Small intestine (tissue), 7 donors: ENCODE data around the gene PXK. TPM values are rescaled to one million over a fixed set of nuclear protein-coding genes. Genes with fewer than 3 reads are reported as not detected.
A peak's percentile ranks its signal among the peaks of the same experiment; 100 is the strongest.

Experiments
- DNase-seq, 2 donors: peaks; one replicate each; pipeline versions ENCODE4 v3.0.0 to v3.0.0-alpha.2; 2013
- FAIRE-seq: peaks from 2 replicates; lab custom pipeline; 2012; peaks lifted over from hg19 to GRCh38; lab: Jason Lieb, UNC
- H3K27ac ChIP-seq, 3 donors: one replicate each; pipeline ENCODE4 v1.5.1; 2013; ENCODE audit warnings: low read length in 2 of 3, mild to moderate bottlenecking in 2 of 3, control low read depth in 1 of 3, inconsistent platforms in 1 of 3, low read depth in 1 of 3, moderate library complexity in 1 of 3
- H3K27me3 ChIP-seq, 3 donors: one replicate each; pipeline ENCODE4 v1.6.1; 2013; ENCODE audit warnings: low read length in 3 of 3, inconsistent platforms in 1 of 3; ENCODE audit not compliant: control insufficient read depth in 3 of 3, insufficient read depth in 3 of 3
- H3K36me3 ChIP-seq, 3 donors: one replicate each; pipeline ENCODE4 v1.6.1; 2013; ENCODE audit warnings: low read length in 3 of 3, inconsistent platforms in 1 of 3, low read depth in 1 of 3, mild to moderate bottlenecking in 1 of 3, moderate library complexity in 1 of 3; ENCODE audit not compliant: control insufficient read depth in 3 of 3, insufficient read depth in 2 of 3
- H3K4me1 ChIP-seq, 3 donors: one replicate each; pipeline ENCODE4 v1.6.1; 2013; ENCODE audit warnings: low read length in 2 of 3, inconsistent platforms in 1 of 3, low read depth in 1 of 3, mild to moderate bottlenecking in 1 of 3, moderate library complexity in 1 of 3; ENCODE audit not compliant: control insufficient read depth in 3 of 3, insufficient read depth in 2 of 3
- H3K4me3 ChIP-seq, 3 donors: one replicate each; pipeline ENCODE4 v1.5.1; 2013; ENCODE audit warnings: low read length in 3 of 3, control low read depth in 1 of 3, inconsistent platforms in 1 of 3, low read depth in 1 of 3, mild to moderate bottlenecking in 1 of 3, moderate library complexity in 1 of 3
- H3K9me3 ChIP-seq, 2 donors: one replicate each; pipeline ENCODE4 v1.6.1; 2013; ENCODE audit warnings: low read depth in 1 of 2, low read length in 1 of 2; ENCODE audit not compliant: control insufficient read depth in 2 of 2, insufficient read depth in 1 of 2
- whole genome bisulfite sequencing, 3 donors: extraction: QIAGEN DNeasy Blood & Tissue Kit; methylation state at CpG; one replicate each; pipeline ENCODE4 v1.1.7; 2013; 5-methylcytosine and 5-hydroxymethylcytosine counted together
- polyA plus RNA-seq, 4 donors: library from polyadenylated mRNA; stranded (reverse) in 3 of 4; unstranded in 1 of 4; fragments of 200-250 nt in 3 of 4; fragments of 120-200 nt in 1 of 4; gene quantifications; one replicate each; pipeline versions ENCODE4 v1.2.1 to v1.2.3, GENCODE V29; 2013
- donor health status: healthy with polysubstance abuse.
- donor health status: control.
- donor health status: control.
- donor health status: Bipolar disorder and iron deficiency.
- donor health status: healthy.

The PXK gene
- polyA plus RNA-seq, 4 donors: 5.1 to 14.2 (median 9.2) TPM

DNA sequence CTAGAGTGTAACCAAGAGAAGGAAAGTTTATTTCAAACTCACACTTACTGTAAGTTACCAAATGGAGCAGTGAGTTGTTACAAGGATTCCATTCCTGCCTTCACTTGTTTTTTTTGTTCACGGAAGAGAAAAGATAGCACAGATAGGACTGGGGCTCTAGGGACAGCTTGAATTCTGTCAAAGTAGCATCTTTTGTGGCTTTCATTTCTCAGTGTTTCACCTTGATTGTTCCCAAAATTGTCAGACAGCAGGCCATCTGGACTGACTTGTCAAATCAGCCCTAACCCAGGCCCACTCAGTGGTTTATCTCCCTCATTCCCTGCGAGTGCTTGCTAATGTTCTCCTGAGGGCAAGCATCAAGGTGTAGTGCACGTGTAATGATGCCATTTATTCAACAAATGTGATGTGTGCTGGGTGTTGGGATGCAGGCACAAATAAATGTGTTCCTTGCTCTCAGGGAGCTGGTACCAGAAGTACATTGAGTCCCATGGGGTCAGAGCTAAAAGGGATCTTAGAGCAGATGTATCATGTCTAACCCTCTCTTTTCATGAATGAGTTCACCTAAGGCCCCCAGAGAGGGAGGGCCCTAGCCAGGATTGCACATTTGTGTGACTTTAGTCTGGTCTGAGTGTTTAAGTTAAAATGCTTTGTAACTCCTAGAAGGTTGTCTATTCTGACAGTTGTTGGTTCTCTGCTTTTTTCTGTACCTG, 51.8 kb downstream of the PXK start:
- WGBS, 3 donors: 86 to 87% (median 86%) methylated on average over 3 of the region's 3 CpGs

DNA sequence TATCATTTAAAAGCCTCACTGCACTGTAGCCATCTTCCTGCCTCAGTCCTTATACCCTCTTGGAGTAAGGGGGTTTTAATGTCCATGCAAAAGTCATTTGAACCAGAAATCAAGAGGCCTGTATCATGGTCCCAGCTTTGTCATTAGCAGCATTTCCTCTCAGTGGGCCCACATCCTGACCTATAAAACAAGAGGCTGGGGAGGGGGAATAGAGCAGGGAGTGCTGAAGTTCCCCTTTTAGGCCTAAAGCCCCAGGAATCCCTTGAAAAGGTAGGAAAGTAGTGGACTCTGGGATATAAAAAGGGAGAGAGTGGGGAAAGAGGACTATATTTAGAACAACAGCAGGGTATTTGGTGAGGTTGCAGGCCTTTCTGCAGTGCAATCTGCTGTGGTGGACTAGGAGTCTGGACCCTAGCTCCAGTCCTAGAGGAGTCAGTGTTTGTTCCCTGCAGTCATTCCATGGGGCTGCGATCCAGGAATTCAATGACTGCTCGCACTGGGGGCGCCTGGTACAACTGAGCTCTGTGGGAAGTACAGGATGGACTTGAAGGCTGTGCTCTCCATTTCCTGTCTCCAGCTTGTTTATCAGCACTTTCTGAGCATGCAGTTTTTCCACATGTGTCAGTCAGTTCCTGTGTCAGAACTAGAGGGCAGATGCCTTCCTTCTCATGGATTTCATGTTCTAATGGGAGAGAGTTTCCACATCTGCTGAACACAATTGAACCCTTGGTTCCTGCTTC, 54.1 kb downstream of the PXK start:
- FAIRE-seq (no peak), DNase-seq (peak in 1 of 2 donors; percentile 4)
- WGBS, 3 donors: 61 to 95% (median 82%) methylated on average over 3 of the region's 3 CpGs
- Histone ChIP-seq H3K4me1 (peaks cover 0 to 13% (median 5%) of the 10 kb centered on the region in 3 donors), H3K36me3 (peaks cover 0 to 15% (median 8%) of the 10 kb centered on the region in 3 donors), H3K27me3 (no peaks in the 10 kb centered on the region), H3K9me3 (no peaks in the 10 kb centered on the region), H3K4me3 (no peak overlapping the region), H3K27ac (peak overlapping the region in 2 of 3 donors; percentile 68 to 78)

More for the DNA sequence above, 51.8 kb downstream of the PXK start:
- no peak overlapping the region for H3K27ac ChIP-seq
- peaks cover 0 to 13% (median 5%) of the 10 kb centered on the region in 3 donors for H3K4me1 ChIP-seq
- H3K9me3 ChIP-seq: no peaks in the 10 kb centered on the region
- H3K27me3 ChIP-seq: no peaks in the 10 kb centered on the region
- FAIRE-seq (no peak), DNase-seq (no peak)
- no peak overlapping the region for H3K4me3 ChIP-seq
- peaks cover 0 to 15% (median 4%) of the 10 kb centered on the region in 3 donors for H3K36me3 ChIP-seq

- H3K27ac ChIP-seq: peak overlapping the region in 2 of 3 donors; percentile 68 to 78
- H3K9me3 ChIP-seq: no peaks in the 10 kb centered on the region
- WGBS, 3 donors: 59 to 78% (median 78%) methylated on average over 6 of the region's 6 CpGs
- no peak overlapping the region for H3K4me3 ChIP-seq
- FAIRE-seq (no peak), DNase-seq (no peak)
- no peaks in the 10 kb centered on the region for H3K27me3 ChIP-seq
- H3K4me1 ChIP-seq: peaks cover 0 to 13% (median 5%) of the 10 kb centered on the region in 3 donors
- peaks cover 0 to 15% (median 8%) of the 10 kb centered on the region in 3 donors for H3K36me3 ChIP-seq
Measured at GRCh38 chr3:58387650-58388546, 55.2 kb downstream of the PXK start.

DNA sequence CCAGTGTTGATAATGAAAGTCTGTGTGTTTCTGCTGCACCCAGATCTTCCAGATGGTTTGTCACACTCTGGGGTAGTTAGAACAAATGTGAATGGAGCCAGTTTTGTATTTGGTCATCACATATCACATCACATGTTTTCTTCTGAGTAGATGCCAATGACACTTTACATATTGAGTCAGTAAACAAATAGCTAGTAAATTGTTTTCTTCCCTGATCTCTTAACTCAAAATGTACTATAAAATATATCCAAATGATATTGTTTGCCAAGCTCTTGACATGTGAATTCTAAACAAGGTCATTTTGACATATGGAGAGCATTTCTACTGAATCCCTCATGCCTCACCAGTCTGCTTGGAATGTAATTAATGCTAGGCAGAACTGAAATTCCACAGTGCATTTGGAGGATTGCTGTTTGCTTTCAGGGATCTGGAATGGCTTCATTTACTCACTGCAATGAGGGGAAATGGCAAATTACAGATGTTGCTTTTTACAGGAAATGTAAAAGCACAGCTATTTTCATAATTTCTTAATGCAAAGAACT, 55.9 kb downstream of the PXK start:
- Histone ChIP-seq H3K27me3 (no peaks in the 10 kb centered on the region), H3K27ac (peak overlapping the region in 1 of 3 donors; percentile 40), H3K4me3 (no peak overlapping the region), H3K9me3 (no peaks in the 10 kb centered on the region), H3K36me3 (peaks cover 0 to 15% (median 8%) of the 10 kb centered on the region in 3 donors), H3K4me1 (peaks cover 0 to 13% (median 5%) of the 10 kb centered on the region in 3 donors)
- FAIRE-seq (no peak), DNase-seq (peak in 1 of 2 donors; percentile 9)

- no peak for DNase-seq
- peak overlapping the region in 1 of 3 donors; percentile 1 for H3K27ac ChIP-seq
- no peaks in the 10 kb centered on the region for H3K27me3 ChIP-seq
- H3K4me1 ChIP-seq: peaks cover 0 to 13% (median 5%) of the 10 kb centered on the region in 3 donors
- 64 to 81% (median 79%) methylated on average over 3 of the region's 3 CpGs for WGBS, 3 donors
- H3K4me3 ChIP-seq: no peak overlapping the region
- FAIRE-seq: no peak
- H3K36me3 ChIP-seq: peaks cover 0 to 13% (median 7%) of the 10 kb centered on the region in 3 donors
- H3K9me3 ChIP-seq: no peaks in the 10 kb centered on the region
Measured at GRCh38 chr3:58391156-58391865, 58.6 kb downstream of the PXK start.

- H3K36me3 ChIP-seq: peaks cover 0 to 16% (median 7%) of the 10 kb centered on the region in 3 donors
- no peaks in the 10 kb centered on the region for H3K9me3 ChIP-seq
- WGBS, 3 donors: 31 to 46% (median 39%) methylated on average over 3 of the region's 3 CpGs
- peaks cover 0 to 6% (median 5%) of the 10 kb centered on the region in 3 donors for H3K4me1 ChIP-seq
- DNase-seq: no peak
- no peaks in the 10 kb centered on the region for H3K27me3 ChIP-seq
- no peak for FAIRE-seq
- no peak overlapping the region for H3K4me3 ChIP-seq
- no peak overlapping the region for H3K27ac ChIP-seq
Measured at GRCh38 chr3:58392181-58392580, 59.5 kb downstream of the PXK start.

GRCh38 chr3:58394339-58394738, 61.6 kb downstream of the PXK start:
- no peak overlapping the region for H3K27ac ChIP-seq
- peaks cover 10 to 22% (median 19%) of the 10 kb centered on the region in 3 donors for H3K36me3 ChIP-seq
- H3K4me1 ChIP-seq: no peaks in the 10 kb centered on the region
- FAIRE-seq: no peak
- no peaks in the 10 kb centered on the region for H3K9me3 ChIP-seq
- H3K4me3 ChIP-seq: no peak overlapping the region
- H3K27me3 ChIP-seq: no peaks in the 10 kb centered on the region
- DNase-seq: no peak
